GM12878 (cell line): ENCODE results near the gene FANCD2OS. TPM values are rescaled to one million over a fixed set of nuclear protein-coding genes. Genes with fewer than 3 reads are reported as not detected.

Experiments used
- ATAC-seq: fragments of 200-7000 bp; cut with Tn5 transposase; 3 replicates; pipeline ENCODE4 v1.9.1; 2020; ENCODE audit warnings: mild to moderate bottlenecking, moderate library complexity
- BruUV-seq: library from RNA; stranded (reverse); fragments of 400-500 nt; replicated peaks from 2 replicates; lab custom pipeline; 2021; lab: Mats Ljungman, UMichigan
- CTCF ChIA-PET: fragments of 300-600 bp; sonication (Branson Sonifier 250); formaldehyde crosslinking; extraction: SDS; loops from one replicate; lab custom pipeline; 2021; ENCODE audit warnings: inconsistent platforms; lab: Yijun Ruan, JAX
- POLR2A ChIA-PET: fragments of 350-600 bp; formaldehyde crosslinking; extraction: SDS; loops from one replicate; lab custom pipeline; 2021; ENCODE audit warnings: inconsistent platforms; lab: Charles Lee
- RAD21 ChIA-PET: fragments of 300-600 bp; sonication (Branson Sonifier 250); formaldehyde crosslinking; loops from one replicate; lab custom pipeline; 2023; ENCODE audit warnings: antibody characterized with exemption; ENCODE audit not compliant: unreplicated experiment; lab: Charles Lee
- SMC1A ChIA-PET: fragments of 300-600 bp; sonication (Branson Sonifier 250); formaldehyde crosslinking; loops from one replicate; lab custom pipeline; 2023; ENCODE audit not compliant: unreplicated experiment, uncharacterized antibody; lab: Charles Lee
- DNase-seq: peaks from one replicate; pipeline ENCODE4 v3.0.0-alpha.2; 2011; ENCODE audit warnings: low read depth, low spot score
- FAIRE-seq: peaks from 3 replicates; lab custom pipeline; 2011; peaks lifted over from hg19 to GRCh38; lab: Jason Lieb, UNC
- H2AFZ ChIP-seq: 2 replicates; pipeline ENCODE4 v1.6.0; 2011; ENCODE audit warnings: low read depth, low read length, control low read depth; ENCODE audit not compliant: control insufficient read depth
- H3K27ac ChIP-seq: 2 replicates; pipeline ENCODE4 v1.5.1; 2011; ENCODE audit warnings: control low read depth; ENCODE audit not compliant: control insufficient read depth, insufficient read depth
- H3K27me3 ChIP-seq, 2 experiments: replicated peaks in 1 of 2; 2 replicates each; pipeline versions ENCODE4 v1.6.0 to v1.6.1; 2011; ENCODE audit warnings: low read length in 1 of 2; ENCODE audit not compliant: control insufficient read depth in 2 of 2, insufficient read depth in 2 of 2
- H3K36me3 ChIP-seq, 2 experiments: 2 replicates each; pipeline ENCODE4 v1.5.1; 2011; ENCODE audit warnings: low read length in 1 of 2; ENCODE audit not compliant: control insufficient read depth in 2 of 2, insufficient read depth in 2 of 2
- H3K4me1 ChIP-seq: 2 replicates; pipeline ENCODE4 v1.6.1; 2011; ENCODE audit warnings: mild to moderate bottlenecking, low read length, moderate library complexity, mixed read lengths; ENCODE audit not compliant: control insufficient read depth, insufficient read depth
- H3K4me2 ChIP-seq: 2 replicates; pipeline ENCODE4 v1.6.0; 2011; ENCODE audit warnings: control low read depth; ENCODE audit not compliant: control insufficient read depth, insufficient read depth
- H3K4me3 ChIP-seq: fragments of 200-600 bp; sonication (generic); 2 replicates; pipeline ENCODE4 v1.5.1; 2016
- H3K79me2 ChIP-seq: 2 replicates; pipeline ENCODE4 v1.6.0; 2011; ENCODE audit warnings: low read length; ENCODE audit not compliant: control insufficient read depth, insufficient read depth
- H3K9ac ChIP-seq: 2 replicates; pipeline ENCODE4 v1.8.0; 2011; ENCODE audit warnings: low read length, control low read depth, mixed read lengths; ENCODE audit not compliant: control insufficient read depth, insufficient read depth
- H3K9me3 ChIP-seq: replicated peaks from 3 replicates; pipeline ENCODE4 v1.5.1; 2011; ENCODE audit warnings: mild to moderate bottlenecking, low read length; ENCODE audit not compliant: control insufficient read depth, insufficient read depth
- H4K20me1 ChIP-seq: 2 replicates; pipeline ENCODE4 v1.6.0; 2011; ENCODE audit not compliant: control insufficient read depth, insufficient read depth
- BCL11A ChIP-seq: IDR thresholded peaks from 2 replicates; pipeline ENCODE4 v1.6.1; 2011; ENCODE audit warnings: low read depth, low read length
- ESRRA ChIP-seq: IDR thresholded peaks from 2 replicates; pipeline ENCODE4 v1.6.1; 2012; ENCODE audit warnings: mild to moderate bottlenecking, low read length, improper control_type of control experiment
- FOS ChIP-seq: IDR thresholded peaks from 3 replicates; pipeline ENCODE4 v1.6.1; 2011; ENCODE audit warnings: borderline replicate concordance; ENCODE audit not compliant: insufficient read length; ENCODE audit errors: extremely low read depth
- FOXM1 ChIP-seq: IDR thresholded peaks from 2 replicates; pipeline ENCODE4 v1.6.1; 2012; ENCODE audit warnings: low read depth, mild to moderate bottlenecking, inconsistent platforms, low read length, moderate library complexity
- IKZF1 ChIP-seq: fragments of 450-650 bp; conservative IDR thresholded peaks from 2 replicates; pipeline ENCODE4 v1.6.1; 2017; ENCODE audit warnings: antibody characterized with exemption, mild to moderate bottlenecking
- IRF3 ChIP-seq: fragments of 450-650 bp; IDR thresholded peaks from 2 replicates; pipeline ENCODE4 v1.6.1; 2014; ENCODE audit warnings: mild to moderate bottlenecking
- KLF5 ChIP-seq: fragments of 450-650 bp; IDR thresholded peaks from 2 replicates; pipeline ENCODE4 v1.6.1; 2014; ENCODE audit warnings: mild to moderate bottlenecking; ENCODE audit not compliant: partially characterized antibody
- NBN ChIP-seq: fragments of 450-650 bp; IDR thresholded peaks from 2 replicates; pipeline ENCODE4 v1.6.1; 2016
- PAX8 ChIP-seq: fragments of 450-650 bp; IDR thresholded peaks from 2 replicates; pipeline ENCODE4 v1.6.1; 2017; ENCODE audit warnings: mild to moderate bottlenecking, moderate library complexity
- PML ChIP-seq: IDR thresholded peaks from 2 replicates; pipeline ENCODE4 v1.6.1; 2012; ENCODE audit warnings: low read length, inconsistent platforms
- SMAD1 ChIP-seq: fragments of 450-650 bp; IDR thresholded peaks from 2 replicates; pipeline ENCODE4 v1.6.1; 2018; ENCODE audit warnings: mild to moderate bottlenecking, low read depth; ENCODE audit not compliant: partially characterized antibody
- TARDBP ChIP-seq: IDR thresholded peaks from 2 replicates; pipeline ENCODE4 v1.6.1; 2016; ENCODE audit warnings: borderline replicate concordance
- USF2 ChIP-seq: IDR thresholded peaks from 2 replicates; pipeline ENCODE4 v1.6.1; 2011; ENCODE audit warnings: low read depth, low read length, improper control_type of control experiment, borderline replicate concordance
- ZSCAN29 ChIP-seq: fragments of 450-650 bp; IDR thresholded peaks from 2 replicates; pipeline ENCODE4 v1.6.1; 2017; ENCODE audit warnings: mild to moderate bottlenecking, moderate library complexity
- WGBS: methylation state at CpG from one replicate; pipeline ENCODE4 v1.1.6; 2016; ENCODE audit warnings: low lambda C conversion rate; ENCODE audit not compliant: insufficient replicate concordance, insufficient coverage; ENCODE audit errors: missing lambda C conversion rate; 5-methylcytosine and 5-hydroxymethylcytosine counted together
- in situ Hi-C: fragments of 300-500 bp; cut with MboI; formaldehyde crosslinking; loops from 9 replicates; pipeline ENCODE4 v1.14.3; 2018; ENCODE audit warnings: mixed read lengths
- intact Hi-C: fragments of 100-400 bp; cut with micrococcal nuclease; formaldehyde crosslinking; loops from one replicate; pipeline ENCODE4 v1.14.2; 2022; ENCODE audit not compliant: unreplicated experiment
- polyA plus RNA-seq, 11 experiments: library from polyadenylated mRNA; depleted of rRNA in 4 of 11; unstranded in 6 of 11; stranded (reverse) in 5 of 11; fragments of >200 nt; fragmentation: Nextera tagmentation in 4 of 11; fragmentation: Illumina TruSeq in 1 of 11; extraction: Ambion mirVana in 4 of 11; extraction: Trizol in 1 of 11; gene quantifications; 1 replicate in 1 of 11; 2 replicates in 10 of 11; pipeline versions ENCODE4 v1.2.1 to v1.2.3, GENCODE V29; 2011 to 2016; ENCODE audit warnings: inconsistent platforms in 2 of 11, missing spikeins in 2 of 11, low read depth in 1 of 11
- total RNA-seq, 4 experiments: library from RNA; depleted of rRNA in 3 of 4; stranded (reverse); fragments of >200 nt in 3 of 4; fragmentation: Illumina TruSeq in 1 of 4; extraction: Trizol in 1 of 4; gene quantifications; 2 replicates each; pipeline versions ENCODE4 v1.2.1 to v1.2.3, GENCODE V29; 2013 to 2021

Gene FANCD2OS
- total and polyA plus RNA-seq, 10 of the 15 experiments (the other 5 are each of a cell fraction or from before 2014, with no cell fraction given) = 0.38 to 0.42 TPM; not detected in 8

GRCh38 chr3:10137178-10137577 is 29.1 kb upstream of the FANCD2OS start:
- FAIRE-seq (no peak), DNase-seq (no peak), ATAC-seq (no peak)
- CTCF ChIA-PET = no interaction called here
- Histone ChIP-seq H3K9me3 (no peaks in the 10 kb centered on the region; the same call in 1 of the 3 replicates), H3K9ac (no peak overlapping the region), H3K79me2 (peaks cover 7% of the 10 kb centered on the region), H3K4me2 (no peak overlapping the region), H3K27me3 (no peaks in the 10 kb centered on the region), H4K20me1 (no peaks in the 10 kb centered on the region), H3K4me3 (no peak overlapping the region), H3K4me1 (no peaks in the 10 kb centered on the region; the same call in 1 of the 2 replicates), H2AFZ (no peak overlapping the region), H3K27ac (no peak overlapping the region), H3K36me3 (no peaks in the 10 kb centered on the region)
- intact Hi-C loops (no loop called here), in situ Hi-C loops (no loop called here)
- RAD21 ChIA-PET = no interaction called here
- POLR2A ChIA-PET = no interaction called here
- SMC1A ChIA-PET = no interaction called here
- no TSS peak for BruUV-seq
- TF ChIP-seq ESRRA = no peak
- TF ChIP-seq KLF5 = no peak
- no peak for TF ChIP-seq FOXM1
- TF ChIP-seq IRF3 = no peak
- TF ChIP-seq SMAD1 = no peak
- WGBS = 65% methylated on average over 4 of the region's 4 CpGs

GRCh38 chr3:10136426-10137005 is 28.5 kb upstream of the FANCD2OS start:
- no peaks in the 10 kb centered on the region for H3K27me3 ChIP-seq
- no peak for ATAC-seq
- intact Hi-C loops = no loop called here
- FAIRE-seq = no peak
- H3K4me2 ChIP-seq = no peak overlapping the region
- 88% methylated on average over 24 of the region's 25 CpGs for WGBS
- H2AFZ ChIP-seq = no peak overlapping the region
- RAD21 ChIA-PET = interaction anchor here (1.4 to 1.6 kb wide), 2 partner anchors 20 to 87 kb away, joined by 3 read pairs; no protein-coding TSS in a partner anchor
- H3K9ac ChIP-seq = no peak overlapping the region
- CTCF ChIA-PET = interaction anchor here (0.6 to 1.5 kb wide), 2 partner anchors 44 to 86 kb away, joined by 3 to 4 read pairs; no protein-coding TSS in a partner anchor
- POLR2A ChIA-PET = no interaction called here
- SMC1A ChIA-PET = no interaction called here
- no peaks in the 10 kb centered on the region; the same call in 1 of the 3 replicates for H3K9me3 ChIP-seq
- in situ Hi-C loops = no loop called here
- BruUV-seq = no TSS peak
- no peak for DNase-seq
- no peaks in the 10 kb centered on the region for H4K20me1 ChIP-seq
- peaks cover under 1% of the 10 kb centered on the region; the same call in 1 of the 2 replicates for H3K79me2 ChIP-seq
- H3K27ac ChIP-seq = no peak overlapping the region
- TF ChIP-seq ZSCAN29 (no peak), PAX8 (no peak), TARDBP (no peak), USF2 (no peak), NBN (no peak), BCL11A (no peak), PML (no peak), IKZF1 (no peak), FOS (no peak)
- H3K4me3 ChIP-seq = no peak overlapping the region
- H3K4me1 ChIP-seq = no peaks in the 10 kb centered on the region; the same call in 1 of the 2 replicates
- no peaks in the 10 kb centered on the region for H3K36me3 ChIP-seq
